ENCODE measurements around the gene ZHX3. TPM values are rescaled to one million over a fixed set of nuclear protein-coding genes. Genes with fewer than 3 reads are reported as not detected.

ZHX3 gene
- total RNA-seq, 1 donor from 2014 or later: 13.9 TPM

DNA sequence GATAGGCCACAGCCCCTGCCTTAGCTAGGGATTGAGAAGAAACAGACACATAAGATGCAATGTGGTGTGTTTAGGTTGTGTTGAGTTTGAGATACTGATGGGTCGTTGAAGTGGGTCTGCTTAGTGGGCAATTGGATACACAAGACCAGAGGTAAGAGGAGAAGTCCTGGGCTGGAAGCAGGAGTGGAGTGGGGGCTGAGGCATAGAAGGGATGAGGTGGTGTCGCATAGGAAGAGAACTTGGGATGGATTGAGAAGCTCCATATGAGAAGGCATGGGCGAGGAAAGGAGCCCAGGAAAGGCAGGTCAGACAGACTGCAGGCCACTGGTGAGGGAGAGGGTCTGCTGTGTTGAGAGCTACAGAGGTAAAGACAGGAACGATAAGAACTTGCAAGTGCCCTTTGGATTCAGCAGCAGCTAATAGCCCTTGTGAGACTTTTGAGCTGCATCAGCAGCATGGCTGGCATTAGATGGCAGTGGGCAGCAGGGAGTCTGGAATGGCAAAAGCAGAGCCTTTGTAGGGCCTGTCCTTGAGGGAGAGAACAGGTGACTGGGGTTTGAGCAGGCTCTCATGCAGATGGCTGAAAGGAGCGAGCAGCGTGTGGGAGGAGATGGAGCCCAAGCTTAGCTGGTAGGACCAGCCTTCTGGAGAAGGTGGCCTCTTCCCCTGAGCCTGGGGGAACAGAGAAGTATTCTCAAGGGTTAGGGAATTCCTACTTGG, 147.0 kb downstream of the ZHX3 start:
- Mint-ChIP-seq H3K4me3 (no peak overlapping the region), H3K36me3 (peaks cover 44% of the 10 kb centered on the region), H3K4me1 (no peaks in the 10 kb centered on the region), H3K9me3 (no peaks in the 10 kb centered on the region), H3K27me3 (ENCODE audit: low read depth) (no peaks in the 10 kb centered on the region), H3K27ac (no peak overlapping the region)
- peak in 1 of 2 experiments; percentile 8 for DNase-seq (ENCODE audit: low spot score in 2 of 2, unreplicated experiment in 2 of 2)
- TF ChIP-seq, protein P1, sequence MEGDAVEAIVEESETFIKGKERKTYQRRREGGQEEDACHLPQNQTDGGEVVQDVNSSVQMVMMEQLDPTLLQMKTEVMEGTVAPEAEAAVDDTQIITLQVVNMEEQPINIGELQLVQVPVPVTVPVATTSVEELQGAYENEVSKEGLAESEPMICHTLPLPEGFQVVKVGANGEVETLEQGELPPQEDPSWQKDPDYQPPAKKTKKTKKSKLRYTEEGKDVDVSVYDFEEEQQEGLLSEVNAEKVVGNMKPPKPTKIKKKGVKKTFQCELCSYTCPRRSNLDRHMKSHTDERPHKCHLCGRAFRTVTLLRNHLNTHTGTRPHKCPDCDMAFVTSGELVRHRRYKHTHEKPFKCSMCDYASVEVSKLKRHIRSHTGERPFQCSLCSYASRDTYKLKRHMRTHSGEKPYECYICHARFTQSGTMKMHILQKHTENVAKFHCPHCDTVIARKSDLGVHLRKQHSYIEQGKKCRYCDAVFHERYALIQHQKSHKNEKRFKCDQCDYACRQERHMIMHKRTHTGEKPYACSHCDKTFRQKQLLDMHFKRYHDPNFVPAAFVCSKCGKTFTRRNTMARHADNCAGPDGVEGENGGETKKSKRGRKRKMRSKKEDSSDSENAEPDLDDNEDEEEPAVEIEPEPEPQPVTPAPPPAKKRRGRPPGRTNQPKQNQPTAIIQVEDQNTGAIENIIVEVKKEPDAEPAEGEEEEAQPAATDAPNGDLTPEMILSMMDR (IDR thresholded peaks at IDR 0.05; ENCODE audit: unreplicated experiment): no peak

DNA sequence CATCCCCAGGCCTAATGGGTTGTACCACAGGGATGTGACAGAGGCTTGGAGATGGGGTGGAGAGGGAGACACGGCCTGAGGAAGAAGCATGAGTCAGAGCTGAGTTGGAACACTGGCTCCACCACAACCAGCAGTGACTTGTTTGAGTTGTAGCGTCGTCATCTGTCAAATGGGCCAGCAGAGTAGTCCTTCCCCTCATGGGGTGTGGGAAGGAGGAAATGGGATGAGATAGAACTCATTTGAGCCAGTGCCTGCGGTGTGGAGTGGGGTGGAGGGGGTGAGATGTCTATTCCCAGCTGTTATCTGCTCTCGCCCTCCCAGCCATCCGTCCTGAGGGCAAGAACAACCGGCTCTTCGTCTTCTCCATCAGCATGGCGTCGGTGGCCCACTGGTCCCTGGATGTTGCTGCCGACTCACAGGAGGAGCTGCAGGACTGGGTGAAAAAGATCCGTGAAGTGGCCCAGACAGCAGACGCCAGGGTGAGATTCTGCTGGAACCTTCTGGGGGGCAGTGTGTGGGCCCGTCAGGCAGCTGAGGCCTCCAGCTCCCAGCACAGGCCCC, 147.7 kb downstream of the ZHX3 start:
- TF ChIP-seq, protein P1 (IDR thresholded peaks at IDR 0.05; ENCODE audit: unreplicated experiment): no peak
- Mint-ChIP-seq H3K4me3 (no peak overlapping the region), H3K4me1 (no peaks in the 10 kb centered on the region), H3K27me3 (ENCODE audit: low read depth) (no peaks in the 10 kb centered on the region), H3K36me3 (peaks cover 47% of the 10 kb centered on the region), H3K9me3 (no peaks in the 10 kb centered on the region), H3K27ac (no peak overlapping the region)
- peak in 1 of 2 experiments; percentile 8 for DNase-seq (ENCODE audit: low spot score in 2 of 2, unreplicated experiment in 2 of 2)

DNA sequence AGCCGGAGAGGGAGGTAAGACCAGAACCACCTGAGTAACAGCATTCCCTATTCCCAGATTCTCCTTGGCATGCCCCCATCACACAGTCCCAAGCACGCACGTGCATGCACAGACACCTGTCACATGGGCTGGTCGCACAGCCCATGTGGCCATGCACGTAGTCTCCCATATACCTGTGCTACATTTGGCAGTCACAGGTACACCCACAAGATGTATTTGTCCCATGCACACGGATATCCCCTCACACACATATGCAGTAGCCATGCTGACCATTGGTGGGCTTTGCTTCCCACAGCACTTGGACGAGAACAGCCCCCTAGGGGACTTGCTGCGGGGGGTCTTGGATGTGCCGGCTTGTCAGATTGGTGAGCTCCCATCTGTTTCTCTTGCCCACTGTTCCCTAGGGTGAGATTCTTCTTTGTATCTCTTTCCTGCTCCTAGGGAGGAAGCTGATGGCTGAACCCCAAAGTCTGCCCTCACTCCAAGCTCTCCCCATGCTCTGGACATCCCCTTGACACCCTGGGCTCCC, 148.3 kb downstream of the ZHX3 start:
- no peaks in the 10 kb centered on the region for H3K27me3 Mint-ChIP-seq (ENCODE audit: low read depth)
- no peak for DNase-seq (ENCODE audit: low spot score in 2 of 2, unreplicated experiment in 2 of 2)
- H3K4me1 Mint-ChIP-seq: no peaks in the 10 kb centered on the region

DNA sequence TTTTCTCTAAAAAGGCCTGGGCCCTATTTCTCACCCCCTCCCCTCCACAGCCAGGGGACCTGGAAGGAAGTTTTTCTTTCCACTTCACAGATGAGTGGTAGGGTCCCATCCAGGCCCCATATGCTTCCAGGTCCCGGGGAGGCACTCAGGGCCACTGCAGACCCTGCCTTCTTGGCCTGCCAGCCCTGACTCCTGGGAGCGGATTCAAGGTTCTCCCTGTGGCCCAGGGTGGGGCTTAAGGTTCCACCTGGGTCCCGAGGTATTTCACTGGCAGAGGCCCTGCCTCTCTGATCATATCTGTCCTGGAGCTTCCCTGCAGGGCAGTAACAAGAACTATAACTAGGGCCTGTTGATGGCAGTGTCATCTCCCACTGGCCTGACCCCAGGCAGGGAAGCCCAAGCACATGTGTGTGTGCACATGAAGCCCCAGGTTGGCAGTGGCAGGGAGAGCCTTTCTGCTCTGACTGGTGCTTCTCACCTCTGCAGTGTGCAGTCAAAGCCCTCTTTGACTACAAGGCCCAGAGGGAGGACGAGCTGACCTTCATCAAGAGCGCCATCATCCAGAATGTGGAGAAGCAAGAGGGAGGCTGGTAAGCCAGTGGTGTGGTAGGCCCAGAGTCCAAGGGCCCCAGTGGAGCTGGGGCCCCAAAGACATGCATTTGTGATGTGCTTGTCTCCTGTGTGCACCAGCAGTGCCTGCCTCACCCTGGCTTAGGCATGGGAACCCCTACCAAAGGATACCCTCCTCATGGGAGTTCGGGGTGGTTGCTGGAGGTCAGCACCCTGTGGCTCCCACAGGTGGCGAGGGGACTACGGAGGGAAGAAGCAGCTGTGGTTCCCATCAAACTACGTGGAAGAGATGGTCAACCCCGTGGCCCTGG, 149.0 kb downstream of the ZHX3 start:
- no peak overlapping the region for H3K27ac Mint-ChIP-seq
- no peak overlapping the region for H3K4me3 Mint-ChIP-seq
- H3K4me1 Mint-ChIP-seq: no peaks in the 10 kb centered on the region
- peaks cover 49% of the 10 kb centered on the region for H3K36me3 Mint-ChIP-seq
- peak in 1 of 2 experiments; percentile 12 for DNase-seq (ENCODE audit: low spot score in 2 of 2, unreplicated experiment in 2 of 2)
- TF ChIP-seq, protein P1 (IDR thresholded peaks at IDR 0.05; ENCODE audit: unreplicated experiment): no peak
- H3K9me3 Mint-ChIP-seq: no peaks in the 10 kb centered on the region
- H3K27me3 Mint-ChIP-seq (ENCODE audit: low read depth): no peaks in the 10 kb centered on the region

More for the DNA sequence above, 148.3 kb downstream of the ZHX3 start:
- no peak overlapping the region for H3K27ac Mint-ChIP-seq
- TF ChIP-seq, protein P1 (IDR thresholded peaks at IDR 0.05; ENCODE audit: unreplicated experiment): no peak
- peaks cover 45% of the 10 kb centered on the region for H3K36me3 Mint-ChIP-seq
- no peaks in the 10 kb centered on the region for H3K9me3 Mint-ChIP-seq
- no peak overlapping the region for H3K4me3 Mint-ChIP-seq

DNA sequence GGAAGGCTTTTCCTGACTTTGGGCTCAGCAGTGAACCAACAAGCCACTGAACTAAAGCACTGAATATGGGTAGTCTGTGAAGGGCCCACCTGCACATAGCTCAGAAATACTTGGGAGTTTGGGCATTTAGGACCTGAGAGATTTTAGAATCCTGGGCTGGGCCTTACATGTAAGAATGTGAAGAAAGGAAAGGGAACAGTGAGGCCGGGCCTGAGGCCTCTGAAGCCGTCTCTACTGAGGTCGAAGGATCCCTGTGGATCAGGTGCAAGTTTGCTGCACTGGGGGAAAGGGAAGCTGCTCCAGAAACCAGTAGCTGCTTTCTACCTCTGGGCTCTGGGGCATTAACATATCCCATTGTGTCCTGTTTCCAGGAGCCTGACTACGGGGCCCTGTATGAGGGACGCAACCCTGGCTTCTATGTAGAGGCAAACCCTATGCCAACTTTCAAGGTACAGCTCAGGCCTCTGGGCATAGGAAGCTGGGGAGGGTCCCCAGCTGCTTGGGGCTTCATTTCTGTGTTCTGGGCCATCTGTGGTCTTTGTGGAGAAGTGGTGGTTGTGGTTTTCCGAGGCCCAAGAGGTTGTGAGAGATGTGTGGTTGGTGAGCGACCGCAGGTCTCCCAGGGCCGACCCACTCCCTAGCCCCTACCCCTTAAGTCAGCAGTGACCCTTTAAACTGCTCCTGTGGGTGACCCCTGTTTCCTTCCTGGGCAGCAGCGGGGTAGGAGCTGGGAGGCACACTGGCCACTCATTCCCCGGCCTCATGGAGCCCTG, 149.9 kb downstream of the ZHX3 start:
- Mint-ChIP-seq H3K27me3 (ENCODE audit: low read depth) (no peaks in the 10 kb centered on the region), H3K27ac (no peak overlapping the region), H3K36me3 (peaks cover 51% of the 10 kb centered on the region)

More for the DNA sequence above, 149.9 kb downstream of the ZHX3 start:
- H3K9me3 Mint-ChIP-seq: no peaks in the 10 kb centered on the region
- TF ChIP-seq, protein P1 (IDR thresholded peaks at IDR 0.05; ENCODE audit: unreplicated experiment): no peak
- no peak for DNase-seq (ENCODE audit: low spot score in 2 of 2, unreplicated experiment in 2 of 2)
- H3K4me1 Mint-ChIP-seq: no peaks in the 10 kb centered on the region
- H3K4me3 Mint-ChIP-seq: no peak overlapping the region
